ENCODE measurements around the gene HPRT1.

The HPRT1 gene

DNA sequence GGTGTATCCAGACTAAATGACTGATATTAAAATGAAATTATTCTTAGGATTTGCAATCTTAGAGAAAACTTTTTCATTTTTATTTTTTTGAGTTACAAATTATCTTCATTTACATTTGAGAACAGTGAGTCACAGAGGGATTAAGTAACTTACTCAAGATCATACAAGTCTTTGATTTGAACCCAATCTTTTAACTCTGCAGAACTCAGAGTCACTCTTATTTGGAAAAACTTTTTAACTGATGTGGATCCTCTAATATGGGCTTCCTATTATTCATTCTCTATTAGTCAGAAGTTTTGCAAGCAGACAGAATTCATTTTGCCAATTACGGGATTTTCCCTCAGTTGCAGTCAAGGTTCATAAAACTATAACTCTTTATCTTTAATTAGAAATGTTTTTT is 20.1 kb downstream of the HPRT1 start:
- Histone ChIP-seq H3K4me1 (ENCODE audit: control insufficient read depth, low read length) (no peaks in the 10 kb centered on the region), H3K27ac (ENCODE audit: low read depth, low read length) (no peak overlapping the region), H3K79me2 (ENCODE audit: control insufficient read depth, low read length) (no peaks in the 10 kb centered on the region), H3K9me3 (ENCODE audit: control insufficient read depth, insufficient read depth, low read length) (no peaks in the 10 kb centered on the region), H3K4me2 (ENCODE audit: low read length) (no peak overlapping the region), H3K36me3 (ENCODE audit: control insufficient read depth, low read length) (peaks cover 30% of the 10 kb centered on the region), H3K27me3 (ENCODE audit: control insufficient read depth, low read length) (no peaks in the 10 kb centered on the region), H3F3A (ENCODE audit: control insufficient read depth, insufficient read depth) (no peaks in the 10 kb centered on the region), H3K9me2 (replicated peaks; ENCODE audit: control insufficient read depth, low read length) (no peaks in the 10 kb centered on the region), H4K20me1 (ENCODE audit: control insufficient read depth, insufficient read depth, low read depth, low read length) (no peaks in the 10 kb centered on the region), H3K4me3 (ENCODE audit: low read length) (no peak overlapping the region)
- no peak for TF ChIP-seq EZH2phosphoT487 (IDR thresholded peaks at IDR 0.05; ENCODE audit: borderline replicate concordance, low read length)
- TF ChIP-seq, protein P1, sequence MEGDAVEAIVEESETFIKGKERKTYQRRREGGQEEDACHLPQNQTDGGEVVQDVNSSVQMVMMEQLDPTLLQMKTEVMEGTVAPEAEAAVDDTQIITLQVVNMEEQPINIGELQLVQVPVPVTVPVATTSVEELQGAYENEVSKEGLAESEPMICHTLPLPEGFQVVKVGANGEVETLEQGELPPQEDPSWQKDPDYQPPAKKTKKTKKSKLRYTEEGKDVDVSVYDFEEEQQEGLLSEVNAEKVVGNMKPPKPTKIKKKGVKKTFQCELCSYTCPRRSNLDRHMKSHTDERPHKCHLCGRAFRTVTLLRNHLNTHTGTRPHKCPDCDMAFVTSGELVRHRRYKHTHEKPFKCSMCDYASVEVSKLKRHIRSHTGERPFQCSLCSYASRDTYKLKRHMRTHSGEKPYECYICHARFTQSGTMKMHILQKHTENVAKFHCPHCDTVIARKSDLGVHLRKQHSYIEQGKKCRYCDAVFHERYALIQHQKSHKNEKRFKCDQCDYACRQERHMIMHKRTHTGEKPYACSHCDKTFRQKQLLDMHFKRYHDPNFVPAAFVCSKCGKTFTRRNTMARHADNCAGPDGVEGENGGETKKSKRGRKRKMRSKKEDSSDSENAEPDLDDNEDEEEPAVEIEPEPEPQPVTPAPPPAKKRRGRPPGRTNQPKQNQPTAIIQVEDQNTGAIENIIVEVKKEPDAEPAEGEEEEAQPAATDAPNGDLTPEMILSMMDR (IDR thresholded peaks at IDR 0.05; ENCODE audit: low read depth, low read length, poor library complexity, severe bottlenecking): no peak

DNA sequence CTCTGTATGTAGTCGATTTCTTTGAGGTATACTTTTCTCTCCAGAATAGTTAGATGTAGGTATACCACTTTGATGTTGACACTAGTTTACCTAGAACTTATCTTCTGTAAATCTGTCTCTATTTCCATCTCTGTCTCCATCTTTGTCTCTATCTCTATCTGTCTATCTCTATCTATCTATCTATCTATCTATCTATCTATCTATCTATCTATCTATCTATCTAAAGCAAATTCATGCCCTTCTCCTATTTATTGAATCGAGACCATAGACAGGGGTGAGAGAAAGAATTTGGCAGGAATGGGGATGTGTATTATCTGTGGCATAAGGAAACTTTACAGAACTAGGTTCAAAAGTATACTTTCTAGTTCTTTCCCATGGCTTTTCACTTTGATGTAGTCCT is 21.4 kb downstream of the HPRT1 start:
- H3K9me2 ChIP-seq (replicated peaks; ENCODE audit: control insufficient read depth, low read length): no peaks in the 10 kb centered on the region
- H3K36me3 ChIP-seq (ENCODE audit: control insufficient read depth, low read length): peaks cover 25% of the 10 kb centered on the region
- H3K27me3 ChIP-seq (ENCODE audit: control insufficient read depth, low read length): no peaks in the 10 kb centered on the region
- TF ChIP-seq EZH2phosphoT487 (IDR thresholded peaks at IDR 0.05; ENCODE audit: borderline replicate concordance, low read length): no peak
- TF ChIP-seq, protein P1 (IDR thresholded peaks at IDR 0.05; ENCODE audit: low read depth, low read length, poor library complexity, severe bottlenecking): no peak
- H3K27ac ChIP-seq (ENCODE audit: low read depth, low read length): no peak overlapping the region
- no peaks in the 10 kb centered on the region for H3K79me2 ChIP-seq (ENCODE audit: control insufficient read depth, low read length)
- no peaks in the 10 kb centered on the region for H4K20me1 ChIP-seq (ENCODE audit: control insufficient read depth, insufficient read depth, low read depth, low read length)
- no peak overlapping the region for H3K4me2 ChIP-seq (ENCODE audit: low read length)
- H3K9me3 ChIP-seq (ENCODE audit: control insufficient read depth, insufficient read depth, low read length): no peaks in the 10 kb centered on the region
- no peak overlapping the region for H3K4me3 ChIP-seq (ENCODE audit: low read length)
- no peaks in the 10 kb centered on the region for H3K4me1 ChIP-seq (ENCODE audit: control insufficient read depth, low read length)
- H3F3A ChIP-seq (ENCODE audit: control insufficient read depth, insufficient read depth): no peaks in the 10 kb centered on the region

DNA sequence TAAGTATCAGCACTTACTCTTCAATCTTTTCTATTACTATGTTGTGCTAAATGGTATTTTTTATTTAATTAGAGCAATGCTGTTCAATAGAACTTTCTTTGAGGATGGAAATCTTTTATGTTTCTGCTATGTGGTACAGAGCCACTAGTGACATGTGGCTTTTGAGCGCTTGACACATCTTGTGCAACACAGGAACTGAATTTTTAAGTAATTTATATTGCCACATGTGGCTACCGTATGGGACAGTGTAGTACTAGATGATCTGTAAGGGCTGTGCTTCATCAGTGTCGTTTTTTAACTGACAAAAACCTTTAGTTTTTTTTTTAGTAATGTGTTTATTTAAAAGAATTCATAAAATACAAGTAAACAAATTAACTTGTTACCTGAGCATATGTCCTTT is 22.4 kb downstream of the HPRT1 start:
- TF ChIP-seq EZH2phosphoT487 (IDR thresholded peaks at IDR 0.05; ENCODE audit: borderline replicate concordance, low read length): no peak
- TF ChIP-seq, protein P1 (IDR thresholded peaks at IDR 0.05; ENCODE audit: low read depth, low read length, poor library complexity, severe bottlenecking): no peak
- H3K36me3 ChIP-seq (ENCODE audit: control insufficient read depth, low read length): peaks cover 28% of the 10 kb centered on the region
- no peaks in the 10 kb centered on the region for H4K20me1 ChIP-seq (ENCODE audit: control insufficient read depth, insufficient read depth, low read depth, low read length)

DNA sequence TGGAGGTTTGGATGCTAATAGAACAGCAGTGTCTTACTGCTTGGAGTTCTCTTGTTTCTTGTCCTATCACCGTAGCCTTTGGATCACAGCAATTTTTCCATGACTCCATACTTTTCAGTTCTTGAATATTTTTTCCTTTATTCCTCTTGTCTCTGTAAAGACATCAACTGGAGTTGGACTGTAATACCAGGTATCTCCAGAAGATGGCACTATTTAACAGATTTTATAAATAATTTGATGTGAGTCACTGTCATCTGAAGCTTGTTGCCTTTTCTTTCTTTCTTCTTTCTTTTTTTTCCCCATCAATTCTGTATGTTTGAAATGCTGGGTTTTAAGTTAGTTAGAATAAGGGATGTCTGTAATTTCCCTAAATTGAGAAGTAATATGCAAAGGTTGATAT is 24.1 kb downstream of the HPRT1 start:
- Histone ChIP-seq H3K4me2 (ENCODE audit: low read length) (no peak overlapping the region), H3K9me3 (ENCODE audit: control insufficient read depth, insufficient read depth, low read length) (no peaks in the 10 kb centered on the region), H3K36me3 (ENCODE audit: control insufficient read depth, low read length) (peaks cover 28% of the 10 kb centered on the region), H4K20me1 (ENCODE audit: control insufficient read depth, insufficient read depth, low read depth, low read length) (no peaks in the 10 kb centered on the region), H3K4me1 (ENCODE audit: control insufficient read depth, low read length) (no peaks in the 10 kb centered on the region), H3K4me3 (ENCODE audit: low read length) (no peak overlapping the region), H3K27ac (ENCODE audit: low read depth, low read length) (no peak overlapping the region), H3K9me2 (replicated peaks; ENCODE audit: control insufficient read depth, low read length) (no peaks in the 10 kb centered on the region), H3K27me3 (ENCODE audit: control insufficient read depth, low read length) (no peaks in the 10 kb centered on the region), H3K79me2 (ENCODE audit: control insufficient read depth, low read length) (no peaks in the 10 kb centered on the region), H3F3A (ENCODE audit: control insufficient read depth, insufficient read depth) (no peaks in the 10 kb centered on the region)
- TF ChIP-seq EZH2phosphoT487 (IDR thresholded peaks at IDR 0.05; ENCODE audit: borderline replicate concordance, low read length): no peak
- TF ChIP-seq, protein P1 (IDR thresholded peaks at IDR 0.05; ENCODE audit: low read depth, low read length, poor library complexity, severe bottlenecking): peak; percentile 61

More for the DNA sequence above, 22.4 kb downstream of the HPRT1 start:
- no peak overlapping the region for H3K27ac ChIP-seq (ENCODE audit: low read depth, low read length)
- H3K4me3 ChIP-seq (ENCODE audit: low read length): no peak overlapping the region
- H3K27me3 ChIP-seq (ENCODE audit: control insufficient read depth, low read length): no peaks in the 10 kb centered on the region
- H3F3A ChIP-seq (ENCODE audit: control insufficient read depth, insufficient read depth): no peaks in the 10 kb centered on the region
- no peaks in the 10 kb centered on the region for H3K9me2 ChIP-seq (replicated peaks; ENCODE audit: control insufficient read depth, low read length)
- no peaks in the 10 kb centered on the region for H3K9me3 ChIP-seq (ENCODE audit: control insufficient read depth, insufficient read depth, low read length)
- no peak overlapping the region for H3K4me2 ChIP-seq (ENCODE audit: low read length)
- no peaks in the 10 kb centered on the region for H3K4me1 ChIP-seq (ENCODE audit: control insufficient read depth, low read length)
- H3K79me2 ChIP-seq (ENCODE audit: control insufficient read depth, low read length): no peaks in the 10 kb centered on the region
